Type B pancreatic cell (in vitro differentiated cells): ENCODE measurements around the gene MAP1LC3C. TPM values are rescaled to one million over a fixed set of nuclear protein-coding genes. Genes with fewer than 3 reads are reported as not detected.
A peak's percentile ranks its signal among the peaks of the same experiment; 100 is the strongest.

Source experiments
- DNase-seq: peaks from one replicate; pipeline ENCODE4 v3.0.0; 2021; ENCODE audit warnings: mixed read lengths; ENCODE audit not compliant: unreplicated experiment; ENCODE audit errors: extremely low spot score
- H3K27ac Mint-ChIP-seq: 2 replicates; pipeline ENCODE4 v1.8.0; 2021; ENCODE audit warnings: mild to moderate bottlenecking, mixed read lengths
- H3K27me3 Mint-ChIP-seq: 2 replicates; pipeline ENCODE4 v1.8.0; 2021; ENCODE audit warnings: mixed read lengths
- H3K36me3 Mint-ChIP-seq: 2 replicates; pipeline ENCODE4 v1.8.0; 2021; ENCODE audit warnings: mixed read lengths
- H3K4me1 Mint-ChIP-seq: one replicate; pipeline ENCODE4 v1.8.0; 2021; ENCODE audit warnings: mixed read lengths; ENCODE audit not compliant: unreplicated experiment
- H3K4me3 Mint-ChIP-seq: 2 replicates; pipeline ENCODE4 v1.8.0; 2021; ENCODE audit warnings: mild to moderate bottlenecking, mixed read lengths
- H3K9me3 Mint-ChIP-seq: 2 replicates; pipeline ENCODE4 v1.8.0; 2021; ENCODE audit warnings: mixed read lengths
- CTCF ChIP-seq: fragments of 200-600 bp; sonication (generic); conservative IDR thresholded peaks from 2 replicates; pipeline ENCODE4 v1.5.0; 2021; ENCODE audit warnings: antibody characterized with exemption, mild to moderate bottlenecking
- total RNA-seq: library from RNA; stranded (reverse); gene quantifications from 2 replicates; pipeline ENCODE4 v1.2.1, GENCODE V29; 2021; ENCODE audit warnings: low replicate concordance

Gene MAP1LC3C
- total RNA-seq, 1 donor from 2014 or later = 3.2 TPM

- Mint-ChIP-seq H3K4me1 (peaks cover 5% of the 10 kb centered on the region), H3K27me3 (peaks cover 4% of the 10 kb centered on the region), H3K9me3 (no peaks in the 10 kb centered on the region), H3K36me3 (no peaks in the 10 kb centered on the region), H3K4me3 (no peak overlapping the region), H3K27ac (no peak overlapping the region)
- no peak for TF ChIP-seq CTCF
- DNase-seq = no peak
These were observed 24.9 kb upstream of the MAP1LC3C start for GRCh38 chr1:242023805-242024204.

GRCh38 chr1:242019018-242019417, 20.1 kb upstream of the MAP1LC3C start:
- H3K27ac Mint-ChIP-seq = no peak overlapping the region
- no peak overlapping the region for H3K4me3 Mint-ChIP-seq
- no peaks in the 10 kb centered on the region for H3K9me3 Mint-ChIP-seq
- DNase-seq = no peak
- TF ChIP-seq CTCF = no peak
- no peaks in the 10 kb centered on the region for H3K36me3 Mint-ChIP-seq
- peaks cover 4% of the 10 kb centered on the region for H3K27me3 Mint-ChIP-seq
- H3K4me1 Mint-ChIP-seq = peaks cover 5% of the 10 kb centered on the region

- no peak overlapping the region for H3K4me3 Mint-ChIP-seq
- no peak overlapping the region for H3K27ac Mint-ChIP-seq
- H3K9me3 Mint-ChIP-seq = no peaks in the 10 kb centered on the region
- peak; percentile 85 for TF ChIP-seq CTCF
- no peak for DNase-seq
- H3K36me3 Mint-ChIP-seq = no peaks in the 10 kb centered on the region
- peaks cover 5% of the 10 kb centered on the region for H3K4me1 Mint-ChIP-seq
- peaks cover 4% of the 10 kb centered on the region for H3K27me3 Mint-ChIP-seq
These were observed 18.8 kb upstream of the MAP1LC3C start for GRCh38 chr1:242017580-242018233.

- Mint-ChIP-seq H3K27me3 (peaks cover 4% of the 10 kb centered on the region), H3K4me3 (no peak overlapping the region), H3K4me1 (peaks cover 5% of the 10 kb centered on the region), H3K27ac (no peak overlapping the region), H3K9me3 (no peaks in the 10 kb centered on the region), H3K36me3 (no peaks in the 10 kb centered on the region)
- no peak for TF ChIP-seq CTCF
- DNase-seq = no peak
These were observed 17.6 kb upstream of the MAP1LC3C start for GRCh38 chr1:242016479-242016878.

GRCh38 chr1:242011894-242012660, 13.2 kb upstream of the MAP1LC3C start:
- Mint-ChIP-seq H3K27ac (no peak overlapping the region), H3K4me1 (no peaks in the 10 kb centered on the region), H3K27me3 (no peaks in the 10 kb centered on the region), H3K4me3 (no peak overlapping the region), H3K9me3 (no peaks in the 10 kb centered on the region), H3K36me3 (no peaks in the 10 kb centered on the region)
- DNase-seq = no peak
- no peak for TF ChIP-seq CTCF
